Umbilical cord (tissue), 2 donors: ENCODE results near the gene PTGER3. TPM values are rescaled to one million over a fixed set of nuclear protein-coding genes. Genes with fewer than 3 reads are reported as not detected.
"Not testable (repeated sequence)": the region's sequence is repeated elsewhere in the genome, so short reads cannot be mapped to it uniquely, and the experiment has no call there.

Experiments
- DNase-seq: peaks from one replicate; pipeline ENCODE4 v3.0.0-alpha.2; 2015; ENCODE audit warnings: low spot score
- total RNA-seq: library from RNA; depleted of rRNA; stranded (reverse); fragments of >200 nt; gene quantifications from one replicate; pipeline ENCODE4 v1.2.3, GENCODE V29; 2014; ENCODE audit warnings: low replicate concordance; ENCODE audit not compliant: insufficient read depth

Gene PTGER3
- total RNA-seq, 1 donor from 2014 or later = 15.6 TPM

- DNase-seq = no peak
Measured at GRCh38 chr1:70948396-70949017, 99.1 kb downstream of the PTGER3 start.

- no peak for DNase-seq
Measured at GRCh38 chr1:70947835-70948234, 99.8 kb downstream of the PTGER3 start.

DNA sequence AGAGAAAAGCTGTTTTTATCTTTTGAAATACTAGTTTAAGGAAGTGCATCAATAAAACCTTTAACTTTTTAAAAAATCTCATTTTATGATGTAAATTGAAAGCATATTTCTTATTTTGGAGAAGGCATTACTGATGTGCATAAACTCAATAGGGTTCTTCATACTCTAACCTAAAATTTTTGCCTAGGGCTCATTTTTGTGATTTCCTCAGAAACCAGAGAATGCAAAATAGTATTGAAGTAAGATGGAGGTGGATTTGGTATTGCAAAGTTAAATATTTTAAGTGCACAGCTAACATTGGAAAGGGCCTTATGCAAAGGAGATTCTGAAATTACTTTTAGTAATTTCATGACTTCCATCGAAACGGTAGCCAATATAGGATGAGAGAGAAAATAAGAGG is 101.9 kb downstream of the PTGER3 start:
- DNase-seq = no peak

GRCh38 chr1:70945251-70945650 is 102.4 kb downstream of the PTGER3 start:
- peak; percentile 41 for DNase-seq

DNA sequence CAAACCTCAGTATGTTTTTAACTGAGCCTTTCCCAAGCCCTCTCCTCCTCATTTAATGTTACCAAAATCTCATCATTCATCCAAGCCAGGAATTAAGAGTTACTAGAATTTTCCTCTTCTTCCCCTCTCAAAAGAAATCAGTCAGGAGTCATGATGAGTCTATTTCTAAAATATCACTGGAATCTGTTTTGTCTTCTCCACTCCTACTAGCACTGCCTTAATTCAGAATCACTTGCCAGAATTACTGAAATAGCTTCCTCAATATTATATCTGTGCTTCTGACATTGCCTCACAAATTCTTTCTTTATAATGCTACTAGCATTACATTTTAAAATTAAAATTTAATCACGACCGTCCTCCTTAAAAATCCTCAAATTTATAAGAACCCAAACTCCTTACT is 106.1 kb downstream of the PTGER3 start:
- DNase-seq = no peak

- not testable (repeated sequence) for DNase-seq
Measured at GRCh38 chr1:70940398-70940797, 107.2 kb downstream of the PTGER3 start.

GRCh38 chr1:70934194-70934961 is 113.2 kb downstream of the PTGER3 start:
- peak; percentile 3 for DNase-seq

GRCh38 chr1:70930062-70930461 is 117.6 kb downstream of the PTGER3 start:
- no peak for DNase-seq

GRCh38 chr1:70922196-70922595 is 125.4 kb downstream of the PTGER3 start:
- DNase-seq = no peak

Other genes starting within 250 kb of the PTGER3 start
- 45.0 TPM for gene ZRANB2, start 33.2 kb upstream of the PTGER3 start, total RNA-seq